Naive thymus-derived CD4-positive, alpha-beta T cell (primary cell): ENCODE data around the gene GPX3. TPM values are rescaled to one million over a fixed set of nuclear protein-coding genes. Genes with fewer than 3 reads are reported as not detected.

Experiments
- ATAC-seq: fragments of 150-1000 bp; cut with Tn5 transposase; 2 replicates; pipeline ENCODE4 v1.10.0; 2021; ENCODE audit warnings: mild to moderate bottlenecking, moderate library complexity
- CTCF ChIA-PET: fragments of 350-600 bp; sonication (Branson Sonifier 250); formaldehyde crosslinking; loops from one replicate; lab custom pipeline; 2021; ENCODE audit warnings: antibody characterized with exemption; lab: Charles Lee
- POLR2A ChIA-PET: fragments of 350-600 bp; sonication (Branson Sonifier 250); formaldehyde crosslinking; loops from one replicate; lab custom pipeline; 2021; ENCODE audit warnings: antibody characterized with exemption, inconsistent platforms; lab: Charles Lee
- DNase-seq, 9 donors: peaks; one replicate each; pipeline versions ENCODE4 v3.0.0 to v3.0.0-alpha.2; 2020 to 2022; ENCODE audit warnings: mixed read lengths in 1 of 9
- H3K27ac ChIP-seq: one replicate; pipeline ENCODE4 v1.7.0; 2013; ENCODE audit warnings: mild to moderate bottlenecking, low read depth, low read length, moderate library complexity
- H3K27me3 ChIP-seq, 2 donors: one replicate each; pipeline ENCODE4 v1.7.0; 2013; ENCODE audit warnings: low read length in 2 of 2, mild to moderate bottlenecking in 2 of 2, moderate library complexity in 2 of 2; ENCODE audit not compliant: control insufficient read depth in 2 of 2, insufficient read depth in 2 of 2
- H3K36me3 ChIP-seq, 3 experiments: 1 replicate in 2 of 3; 2 replicates in 1 of 3; pipeline ENCODE4 v1.7.0; 2013; ENCODE audit warnings: low read length in 3 of 3, mild to moderate bottlenecking in 3 of 3, moderate library complexity in 1 of 3; ENCODE audit not compliant: insufficient read depth in 3 of 3, control insufficient read depth in 2 of 3
- H3K4me1 ChIP-seq, 2 donors: one replicate each; pipeline ENCODE4 v1.7.0; 2013; ENCODE audit warnings: low read length in 2 of 2, mild to moderate bottlenecking in 2 of 2, moderate library complexity in 1 of 2; ENCODE audit not compliant: control insufficient read depth in 2 of 2, insufficient read depth in 2 of 2
- H3K4me3 ChIP-seq: 2 replicates; pipeline ENCODE4 v1.7.0; 2013; ENCODE audit warnings: mild to moderate bottlenecking, low read length
- H3K9me3 ChIP-seq, 3 experiments: 1 replicate in 2 of 3; 2 replicates in 1 of 3; pipeline ENCODE4 v1.7.0; 2013; ENCODE audit warnings: low read length in 3 of 3; ENCODE audit not compliant: control insufficient read depth in 2 of 3
- H3K27ac Mint-ChIP-seq, 9 donors: one replicate each; pipeline ENCODE4 v1.8.0; 2020 to 2022; ENCODE audit warnings: mixed read lengths in 9 of 9, mild to moderate bottlenecking in 8 of 9, moderate library complexity in 5 of 9, inconsistent platforms in 2 of 9
- H3K27me3 Mint-ChIP-seq, 5 donors: one replicate each; pipeline ENCODE4 v1.8.0; 2021 to 2022; ENCODE audit warnings: mixed read lengths in 5 of 5, mild to moderate bottlenecking in 1 of 5
- H3K36me3 Mint-ChIP-seq, 5 donors: one replicate each; pipeline ENCODE4 v1.8.0; 2020 to 2022; ENCODE audit warnings: mixed read lengths in 5 of 5, mild to moderate bottlenecking in 3 of 5, inconsistent platforms in 1 of 5
- H3K4me1 Mint-ChIP-seq, 7 donors: one replicate each; pipeline ENCODE4 v1.8.0; 2020 to 2022; ENCODE audit warnings: mixed read lengths in 7 of 7, mild to moderate bottlenecking in 3 of 7, inconsistent platforms in 1 of 7
- H3K4me3 Mint-ChIP-seq, 10 donors: one replicate each; pipeline ENCODE4 v1.8.0; 2020 to 2022; ENCODE audit warnings: mild to moderate bottlenecking in 10 of 10, mixed read lengths in 10 of 10, moderate library complexity in 6 of 10, inconsistent platforms in 2 of 10
- H3K9me3 Mint-ChIP-seq, 11 donors: one replicate each; pipeline ENCODE4 v1.8.0; 2020 to 2022; ENCODE audit warnings: mixed read lengths in 11 of 11, mild to moderate bottlenecking in 4 of 11, inconsistent platforms in 1 of 11, moderate library complexity in 1 of 11
- intact Hi-C, 2 donors: fragments of 100-400 bp; cut with micrococcal nuclease; formaldehyde crosslinking; loops; one replicate each; pipeline ENCODE4 v1.15.1; 2023
- polyA plus RNA-seq, 2 donors: library from polyadenylated mRNA; unstranded; fragments of 300-500 nt; fragmentation: Illumina TruSeq; gene quantifications; one replicate each; pipeline ENCODE4 v1.2.3, GENCODE V29; 2021
- total RNA-seq, 6 experiments: library from RNA in 5 of 6; stranded (reverse) in 5 of 6; gene quantifications; 1 replicate in 5 of 6; 2 replicates in 1 of 6; pipeline ENCODE4 v1.2.3 and lab custom pipeline; 2021 to 2026

Gene GPX3
- total and polyA plus RNA-seq, 7 experiments from 2014 or later: 0.98 to 1.2 (median 1.1) TPM; not detected in 4

- ATAC-seq (no peak), DNase-seq (no peak)
- Histone ChIP-seq H3K9me3 (no peaks in the 10 kb centered on the region), H3K27ac (no peak overlapping the region), H3K4me3 (no peak overlapping the region), H3K36me3 (no peaks in the 10 kb centered on the region), H3K4me1 (no peaks in the 10 kb centered on the region), H3K27me3 (no peaks in the 10 kb centered on the region)
- Mint-ChIP-seq H3K27ac (no peak overlapping the region), H3K4me1 (peaks cover 0 to 4% (median 0%) of the 10 kb centered on the region in 7 donors), H3K36me3 (no peaks in the 10 kb centered on the region), H3K4me3 (no peak overlapping the region), H3K9me3 (peaks cover 0 to 2% (median 0%) of the 10 kb centered on the region in 11 donors), H3K27me3 (peaks cover 4 to 10% (median 6%) of the 10 kb centered on the region in 5 donors)
- intact Hi-C loops: no loop called here
- ChIA-PET CTCF (no interaction called here), POLR2A (no interaction called here)
Measured at GRCh38 chr5:151004499-151004898, 15.9 kb upstream of the GPX3 start.

- Histone ChIP-seq H3K4me1 (no peaks in the 10 kb centered on the region), H3K27me3 (no peaks in the 10 kb centered on the region), H3K27ac (no peak overlapping the region), H3K4me3 (no peak overlapping the region), H3K9me3 (no peaks in the 10 kb centered on the region), H3K36me3 (no peaks in the 10 kb centered on the region)
- no peaks in the 10 kb centered on the region for H3K36me3 Mint-ChIP-seq
- H3K4me3 Mint-ChIP-seq: no peak overlapping the region
- peaks cover 0 to 4% (median 0%) of the 10 kb centered on the region in 7 donors for H3K4me1 Mint-ChIP-seq
- ChIA-PET CTCF (no interaction called here), POLR2A (no interaction called here)
- ATAC-seq (no peak), DNase-seq (no peak)
- H3K27me3 Mint-ChIP-seq: peaks cover 0 to 9% (median 4%) of the 10 kb centered on the region in 5 donors
- intact Hi-C loops: no loop called here
- no peak overlapping the region for H3K27ac Mint-ChIP-seq
- H3K9me3 Mint-ChIP-seq: peaks cover 0 to 2% (median 0%) of the 10 kb centered on the region in 11 donors
Measured at GRCh38 chr5:151005187-151005949, 15.0 kb upstream of the GPX3 start.

DNA sequence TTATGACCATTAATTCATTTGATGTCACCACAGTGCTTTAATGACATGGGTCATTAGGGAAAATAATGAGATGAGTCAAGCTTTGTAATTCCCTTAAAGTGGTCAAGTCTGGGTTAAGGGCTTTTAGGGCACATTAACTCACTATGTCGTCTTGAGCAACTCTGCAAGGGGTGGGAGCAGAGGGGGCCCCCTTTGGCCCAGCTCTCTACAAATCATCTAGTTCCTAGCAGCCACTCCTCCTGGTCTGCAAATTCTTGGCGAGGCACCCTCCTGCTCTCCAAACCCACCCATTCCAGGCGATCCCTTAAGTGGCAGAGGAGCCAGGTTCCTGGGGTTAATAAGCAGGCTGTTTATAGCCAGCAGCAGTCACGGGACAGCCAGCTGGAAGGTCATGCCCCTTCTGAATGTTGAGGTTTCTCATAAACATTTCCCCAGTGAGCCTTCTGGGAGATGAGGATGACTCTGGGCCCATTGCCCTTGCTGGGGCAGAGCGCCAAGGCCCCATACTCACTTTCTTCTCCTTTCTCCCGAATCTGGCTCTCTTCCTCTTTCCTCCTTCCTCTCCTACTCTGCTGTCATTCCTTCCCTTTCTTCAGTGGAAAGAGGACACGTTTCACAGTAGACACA lies 14.3 kb upstream of the GPX3 start:
- Mint-ChIP-seq H3K36me3 (no peaks in the 10 kb centered on the region), H3K4me3 (no peak overlapping the region), H3K9me3 (peaks cover 0 to 2% (median 0%) of the 10 kb centered on the region in 11 donors), H3K27ac (no peak overlapping the region), H3K27me3 (peaks cover 0 to 9% (median 5%) of the 10 kb centered on the region in 5 donors), H3K4me1 (peaks cover 0 to 4% (median 0%) of the 10 kb centered on the region in 7 donors)
- Histone ChIP-seq H3K4me3 (no peak overlapping the region), H3K27ac (no peak overlapping the region), H3K9me3 (no peaks in the 10 kb centered on the region), H3K36me3 (no peaks in the 10 kb centered on the region), H3K4me1 (no peaks in the 10 kb centered on the region), H3K27me3 (no peaks in the 10 kb centered on the region)
- intact Hi-C loops: no loop called here
- ATAC-seq (no peak), DNase-seq (no peak)
- CTCF ChIA-PET: no interaction called here
- POLR2A ChIA-PET: no interaction called here

DNA sequence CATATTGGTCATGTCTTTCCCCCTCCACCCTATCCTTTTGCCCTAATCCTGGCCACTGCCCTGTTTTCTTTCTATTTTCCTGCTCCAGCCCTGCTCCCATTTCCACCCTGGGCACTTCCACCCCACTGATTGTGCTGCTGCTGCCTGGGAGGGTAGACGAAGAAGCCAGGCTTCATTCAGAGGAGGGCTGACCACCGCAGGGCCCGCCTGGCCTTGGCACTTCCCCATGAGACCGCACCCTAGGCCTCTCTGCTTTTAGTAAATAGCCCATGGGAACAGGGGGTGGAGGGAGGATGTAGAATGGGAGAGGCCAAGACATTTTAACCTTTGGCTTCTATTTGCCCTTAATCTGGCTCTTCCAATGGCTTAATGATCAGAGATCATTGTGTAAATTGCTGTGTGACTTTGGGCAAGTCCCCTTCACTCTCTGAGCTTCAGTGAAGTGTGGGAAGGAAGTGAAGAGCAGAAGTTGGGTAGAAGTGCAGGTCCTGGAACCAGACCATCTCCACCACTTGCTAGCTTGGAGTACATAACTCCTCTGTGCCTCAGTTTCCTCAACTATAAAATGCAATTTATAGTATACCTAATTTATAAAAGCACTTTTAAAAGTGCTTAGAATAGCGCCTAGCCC lies 13.6 kb upstream of the GPX3 start:
- H3K4me3 ChIP-seq: no peak overlapping the region
- H3K4me1 Mint-ChIP-seq: peaks cover 0 to 4% (median 0%) of the 10 kb centered on the region in 7 donors
- H3K27me3 ChIP-seq: no peaks in the 10 kb centered on the region
- no peak overlapping the region for H3K27ac ChIP-seq
- POLR2A ChIA-PET: no interaction called here
- peaks cover 0 to 2% (median 0%) of the 10 kb centered on the region in 11 donors for H3K9me3 Mint-ChIP-seq
- CTCF ChIA-PET: no interaction called here
- H3K36me3 Mint-ChIP-seq: peaks cover 0 to 3% (median 0%) of the 10 kb centered on the region in 5 donors
- H3K4me3 Mint-ChIP-seq: no peak overlapping the region
- no peak overlapping the region for H3K27ac Mint-ChIP-seq
- DNase-seq (no peak), ATAC-seq (no peak)
- no peaks in the 10 kb centered on the region for H3K4me1 ChIP-seq
- H3K36me3 ChIP-seq: no peaks in the 10 kb centered on the region
- peaks cover 0 to 12% (median 9%) of the 10 kb centered on the region in 5 donors for H3K27me3 Mint-ChIP-seq
- no peaks in the 10 kb centered on the region for H3K9me3 ChIP-seq
- intact Hi-C loops: no loop called here

DNA sequence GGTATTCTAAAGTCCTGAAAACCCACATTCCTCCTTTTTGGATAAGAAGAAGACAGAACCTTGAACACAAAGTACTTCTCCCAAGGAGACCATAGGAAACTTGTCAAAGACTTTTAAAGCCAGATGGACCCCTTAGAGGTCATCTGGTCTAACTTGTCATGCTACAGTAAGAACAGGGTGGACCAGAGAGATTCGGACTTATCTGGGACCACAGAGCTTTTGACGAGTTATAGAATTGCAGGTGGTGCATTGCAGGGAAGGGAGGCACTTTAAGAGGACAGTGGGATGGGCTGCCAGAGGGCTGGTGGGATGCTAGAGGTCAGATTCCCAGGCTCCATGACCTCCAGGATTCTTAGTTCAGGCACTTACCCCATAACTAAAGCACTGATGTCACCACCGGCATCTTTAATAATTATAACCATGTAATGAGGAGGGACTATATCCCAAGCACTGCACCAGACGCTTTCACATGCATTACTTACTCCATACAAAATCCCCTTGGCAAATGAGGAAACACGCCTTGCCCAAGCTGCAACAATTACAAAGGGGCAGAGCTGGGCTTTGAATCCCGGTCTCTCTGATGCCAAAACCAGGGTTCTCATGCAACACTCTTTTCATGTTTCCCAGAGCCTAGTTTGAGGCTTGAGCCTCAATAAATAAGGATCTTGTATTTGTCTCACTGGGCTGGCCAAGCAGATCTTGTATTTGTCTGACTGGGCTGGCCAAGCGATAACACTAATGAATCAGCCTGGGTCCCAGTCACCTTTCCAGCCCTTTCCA lies 12.8 kb upstream of the GPX3 start:
- CTCF ChIA-PET: no interaction called here
- H3K36me3 Mint-ChIP-seq: peaks cover 0 to 3% (median 0%) of the 10 kb centered on the region in 5 donors
- H3K27ac ChIP-seq: no peak overlapping the region
- no peak overlapping the region for H3K4me3 Mint-ChIP-seq
- no peak overlapping the region for H3K4me3 ChIP-seq
- H3K9me3 Mint-ChIP-seq: peaks cover 0 to 2% (median 0%) of the 10 kb centered on the region in 11 donors
- no peaks in the 10 kb centered on the region for H3K27me3 ChIP-seq
- ATAC-seq (no peak), DNase-seq (no peak)
- POLR2A ChIA-PET: no interaction called here
- no peaks in the 10 kb centered on the region for H3K4me1 ChIP-seq
- no peaks in the 10 kb centered on the region for H3K36me3 ChIP-seq
- H3K27me3 Mint-ChIP-seq: peaks cover 0 to 14% (median 9%) of the 10 kb centered on the region in 5 donors
- H3K27ac Mint-ChIP-seq: no peak overlapping the region
- peaks cover 0 to 4% (median 0%) of the 10 kb centered on the region in 7 donors for H3K4me1 Mint-ChIP-seq
- H3K9me3 ChIP-seq: no peaks in the 10 kb centered on the region
- intact Hi-C loops: no loop called here

DNA sequence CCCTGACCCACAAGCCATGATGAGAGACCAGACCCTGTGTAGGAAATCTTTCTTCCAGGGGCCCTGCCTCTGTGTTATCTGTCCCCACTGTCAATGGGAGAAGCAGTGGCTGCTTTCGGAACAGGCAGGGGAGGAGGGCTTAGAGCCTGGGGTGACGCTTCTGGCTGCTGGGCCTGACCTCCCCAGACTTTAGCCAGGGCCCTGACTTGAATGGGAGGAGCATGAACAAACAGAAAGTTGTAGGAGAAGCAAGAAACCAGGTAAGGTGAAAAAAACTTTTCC lies 12.2 kb upstream of the GPX3 start:
- Histone ChIP-seq H3K27me3 (no peaks in the 10 kb centered on the region), H3K4me1 (no peaks in the 10 kb centered on the region), H3K36me3 (no peaks in the 10 kb centered on the region), H3K27ac (no peak overlapping the region), H3K9me3 (no peaks in the 10 kb centered on the region), H3K4me3 (no peak overlapping the region)
- Mint-ChIP-seq H3K36me3 (peaks cover 0 to 3% (median 0%) of the 10 kb centered on the region in 5 donors), H3K4me3 (no peak overlapping the region), H3K27ac (no peak overlapping the region), H3K4me1 (peaks cover 0 to 4% (median 0%) of the 10 kb centered on the region in 7 donors), H3K27me3 (peaks cover 0 to 14% (median 9%) of the 10 kb centered on the region in 5 donors), H3K9me3 (peaks cover 0 to 2% (median 0%) of the 10 kb centered on the region in 11 donors)
- DNase-seq (no peak), ATAC-seq (no peak)
- intact Hi-C loops: no loop called here
- ChIA-PET CTCF (no interaction called here), POLR2A (no interaction called here)
